Left lung (tissue), 10 donors: ENCODE results near the gene SF3A1. TPM values are rescaled to one million over a fixed set of nuclear protein-coding genes. Genes with fewer than 3 reads are reported as not detected.

Experiments
- ATAC-seq: fragments of 200-7000 bp; cut with Tn5 transposase; one replicate; pipeline ENCODE4 v1.9.1; 2020; ENCODE audit warnings: moderate library complexity
- DNase-seq, 4 donors: peaks; one replicate each; pipeline ENCODE4 v3.0.0-alpha.2; 2013 to 2020
- H3K27ac ChIP-seq, 2 donors: fragments of 200-600 bp; sonication (generic) in 1 of 2; one replicate each; pipeline versions ENCODE4 v1.5.0 to v1.8.0; 2020 to 2021
- H3K27me3 ChIP-seq, 2 donors: fragments of 200-600 bp; sonication (generic) in 1 of 2; one replicate each; pipeline versions ENCODE4 v1.5.0 to v1.8.0; 2020 to 2021
- H3K36me3 ChIP-seq, 2 donors: fragments of 200-600 bp; sonication (generic) in 1 of 2; one replicate each; pipeline versions ENCODE4 v1.5.0 to v1.8.0; 2020 to 2021
- H3K4me1 ChIP-seq, 2 donors: fragments of 200-600 bp; one replicate each; pipeline ENCODE4 v1.8.0; 2021
- H3K4me3 ChIP-seq, 2 donors: fragments of 200-600 bp; sonication (generic) in 1 of 2; one replicate each; pipeline versions ENCODE4 v1.5.0 to v1.8.0; 2020 to 2021; ENCODE audit warnings: mild to moderate bottlenecking in 1 of 2
- H3K9me3 ChIP-seq, 2 donors: fragments of 200-600 bp; sonication (generic) in 1 of 2; one replicate each; pipeline versions ENCODE4 v1.5.0 to v1.8.0; 2020 to 2021
- CTCF ChIP-seq, 2 donors: fragments of 200-600 bp; sonication (generic) in 1 of 2; IDR thresholded peaks; one replicate each; pipeline versions ENCODE4 v1.5.0 to v1.8.0; 2021; ENCODE audit warnings: antibody characterized with exemption in 2 of 2
- intact Hi-C, 2 donors: fragments of 100-400 bp; cut with DNase I; formaldehyde crosslinking; loops; one replicate each; pipeline versions ENCODE4 v1.11.2 to v1.14.2; 2022
- polyA plus RNA-seq, 6 donors: library from polyadenylated mRNA; unstranded; fragments of 120-200 nt; gene quantifications; one replicate each; pipeline ENCODE4 v1.2.1, GENCODE V29; 2013; ENCODE audit not compliant: insufficient read length in 6 of 6
- total RNA-seq, 2 donors: library from RNA; stranded (reverse); fragmentation: NEBNext Ultra II Directional; extraction: Animal tissue kit (Norgen Biotek cat#: 25700); gene quantifications; one replicate each; pipeline ENCODE4 v1.2.1, GENCODE V29; 2021
- donor health status: DM: no; HTN: yes; CAD: no.
- donor health status: DM: no; HTN: no; CAD: no.

The SF3A1 gene
- total and polyA plus RNA-seq, 8 donors = 119 to 154 (median 137) TPM

DNA sequence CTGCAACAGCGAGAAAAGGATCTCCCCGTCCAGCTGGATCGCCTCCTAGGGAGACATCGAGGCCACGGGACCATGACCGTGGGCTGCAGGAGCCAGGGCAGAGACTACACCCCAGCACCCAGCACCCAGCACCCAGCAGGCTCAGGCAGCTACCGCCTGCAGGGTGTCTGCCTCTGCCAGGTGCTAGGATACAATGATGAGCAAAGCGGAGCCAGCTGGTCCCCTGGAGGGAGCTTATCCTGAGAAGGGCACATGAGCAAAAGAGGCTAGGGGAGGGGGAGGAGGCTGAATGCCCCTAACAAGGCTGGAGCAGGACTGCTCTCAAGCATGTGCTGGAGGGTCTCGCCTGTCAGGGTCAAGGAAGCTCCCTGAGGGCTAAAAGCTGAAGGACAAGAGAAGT, 62.6 kb downstream of the SF3A1 start:
- H3K27ac ChIP-seq = no peak overlapping the region
- peaks cover 0 to 77% of the 10 kb centered on the region in 2 donors for H3K36me3 ChIP-seq

GRCh38 chr22:30293026-30293425, 63.7 kb downstream of the SF3A1 start:
- Histone ChIP-seq H3K9me3 (no peaks in the 10 kb centered on the region), H3K27ac (peak overlapping the region in 1 of 2 donors; percentile 88), H3K4me1 (peaks cover 37 to 56% of the 10 kb centered on the region in 2 donors), H3K4me3 (no peak overlapping the region), H3K36me3 (peaks cover 0 to 66% of the 10 kb centered on the region in 2 donors), H3K27me3 (no peaks in the 10 kb centered on the region)
- DNase-seq = no peak
- ATAC-seq = no peak
- no peak for TF ChIP-seq CTCF (IDR thresholded peaks at IDR 0.05)
- intact Hi-C loops = no loop called here

More for the DNA sequence above, 62.6 kb downstream of the SF3A1 start:
- intact Hi-C loops = no loop called here
- no peak for TF ChIP-seq CTCF (IDR thresholded peaks at IDR 0.05)
- Histone ChIP-seq H3K4me3 (no peak overlapping the region), H3K9me3 (no peaks in the 10 kb centered on the region), H3K27me3 (no peaks in the 10 kb centered on the region), H3K4me1 (peaks cover 32 to 47% of the 10 kb centered on the region in 2 donors)
- DNase-seq = no peak
- ATAC-seq = no peak

DNA sequence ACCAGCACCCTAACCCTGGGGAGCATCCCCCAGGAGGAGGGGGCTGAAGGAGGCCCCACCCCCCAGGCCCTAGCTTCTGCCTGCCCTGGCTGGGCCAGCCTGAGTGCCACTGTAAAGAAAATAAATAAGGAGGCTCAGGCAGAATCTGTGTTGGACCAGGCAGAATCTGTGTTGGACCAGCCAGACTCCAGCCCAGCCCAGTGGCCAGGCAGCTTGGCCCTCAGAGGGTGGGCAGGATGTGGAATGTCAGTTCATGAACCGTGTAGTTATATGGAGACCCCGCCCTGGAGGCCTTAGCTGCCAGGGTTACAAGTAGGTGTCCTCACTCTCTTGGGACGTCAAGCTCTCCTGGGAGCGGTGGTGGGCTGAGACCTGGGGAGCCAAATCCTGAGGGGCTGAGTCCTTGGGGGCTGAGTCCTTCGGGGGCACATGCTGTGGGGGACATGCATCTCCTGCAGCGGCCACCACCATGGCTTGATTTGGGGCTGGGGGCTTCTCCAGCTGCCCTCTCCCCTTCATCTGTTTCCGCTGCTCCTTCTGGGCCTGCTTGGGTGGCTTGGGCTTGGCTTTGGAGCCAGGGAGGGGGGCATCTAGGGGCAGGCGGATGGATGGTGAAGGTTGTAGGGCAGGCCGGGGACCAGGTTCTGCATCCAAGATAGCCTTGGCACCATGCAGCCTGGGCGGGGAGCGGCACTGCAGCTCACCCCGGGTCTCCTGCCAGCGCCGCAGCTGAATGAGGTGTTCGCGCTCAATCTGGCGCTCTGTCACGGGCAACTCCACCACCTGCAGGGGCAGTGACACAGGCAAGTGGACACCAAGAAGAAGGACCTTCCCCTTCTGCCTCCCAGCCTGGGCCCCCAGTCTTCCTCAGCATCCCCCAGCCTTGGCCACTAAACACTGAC, 64.4 kb downstream of the SF3A1 start:
- Histone ChIP-seq H3K9me3 (no peaks in the 10 kb centered on the region), H3K4me3 (no peak overlapping the region), H3K27me3 (no peaks in the 10 kb centered on the region), H3K27ac (peak overlapping the region; percentile 87 to 88), H3K36me3 (peaks cover 0 to 59% of the 10 kb centered on the region in 2 donors), H3K4me1 (peaks cover 35 to 56% of the 10 kb centered on the region in 2 donors)
- intact Hi-C loops = no loop called here
- ATAC-seq = no peak
- no peak for TF ChIP-seq CTCF (IDR thresholded peaks at IDR 0.05)
- DNase-seq = peak in 1 of 4 donors; percentile 56

DNA sequence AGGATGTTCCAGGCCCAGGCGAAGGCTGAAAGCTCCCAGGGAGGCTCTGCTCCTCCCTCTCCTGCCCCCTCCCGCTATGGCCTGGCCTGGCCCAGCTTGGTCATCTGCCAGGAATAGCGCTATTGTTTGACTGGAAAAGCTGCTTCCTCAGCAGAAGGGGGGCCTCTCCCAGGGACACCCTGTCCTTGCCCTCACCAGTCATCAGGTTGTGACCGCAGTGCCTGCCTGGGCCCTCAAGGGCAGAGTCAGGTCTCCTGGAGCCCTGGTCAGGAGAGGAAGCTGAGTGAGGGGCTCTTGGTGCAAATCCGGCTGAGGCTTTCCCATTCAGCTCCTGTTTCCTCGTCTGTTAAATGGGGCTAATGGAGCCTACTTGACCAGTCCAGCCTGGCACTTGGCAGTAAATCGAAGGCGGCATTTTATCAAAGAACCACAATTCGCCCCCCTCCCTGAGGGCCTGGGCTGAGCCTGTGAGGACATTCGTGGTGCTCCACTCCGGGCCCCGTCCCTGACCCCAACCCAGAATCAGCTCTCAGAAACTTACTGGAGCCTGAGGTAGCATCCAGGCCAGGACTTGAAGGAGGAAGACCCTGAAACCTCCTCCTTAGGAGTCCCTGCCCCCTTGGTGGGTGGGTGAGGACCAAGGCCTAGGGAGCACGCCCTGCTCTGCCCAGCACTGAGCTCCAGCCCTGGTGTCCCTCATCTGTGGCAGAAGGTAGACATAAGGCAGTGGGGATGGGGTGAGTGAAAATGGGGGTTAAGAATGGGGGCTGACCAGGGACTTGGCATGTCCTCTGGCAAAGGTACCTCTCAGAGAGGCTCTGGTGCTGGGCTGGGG, 65.4 kb downstream of the SF3A1 start:
- H3K4me1 ChIP-seq = peaks cover 31 to 57% of the 10 kb centered on the region in 2 donors
- no peaks in the 10 kb centered on the region for H3K9me3 ChIP-seq
- intact Hi-C loops = no loop called here
- H3K27me3 ChIP-seq = no peaks in the 10 kb centered on the region
- TF ChIP-seq CTCF (IDR thresholded peaks at IDR 0.05) = no peak
- H3K36me3 ChIP-seq = peaks cover 0 to 50% of the 10 kb centered on the region in 2 donors
- DNase-seq = peak; percentile 59 to 82 (median 81)
- H3K27ac ChIP-seq = peak overlapping the region; percentile 87 to 88
- no peak overlapping the region for H3K4me3 ChIP-seq
- ATAC-seq = peak; percentile 7
